Activated CD8-positive, alpha-beta T cell treated with anti-CD3 and anti-CD28 coated beads for 36 hours (primary cell): ENCODE measurements around the gene PRMT7. TPM values are rescaled to one million over a fixed set of nuclear protein-coding genes. Genes with fewer than 3 reads are reported as not detected.

ENCODE experiments used
- ATAC-seq: fragments of 200-7000 bp; cut with Tn5 transposase; one replicate; pipeline ENCODE4 v1.10.0; 2021; ENCODE audit warnings: mild to moderate bottlenecking, moderate library complexity
- CTCF ChIA-PET: fragments of 350-600 bp; sonication (Branson Sonifier 250); formaldehyde crosslinking; loops from one replicate; lab custom pipeline; 2021; ENCODE audit warnings: antibody characterized with exemption; lab: Charles Lee
- POLR2A ChIA-PET: fragments of 350-600 bp; sonication (Branson Sonifier 250); formaldehyde crosslinking; loops from one replicate; lab custom pipeline; 2021; ENCODE audit warnings: antibody characterized with exemption; lab: Charles Lee
- DNase-seq: peaks from one replicate; pipeline ENCODE4 v3.0.0-alpha.2; 2020
- H3K27ac Mint-ChIP-seq: one replicate; pipeline ENCODE4 v1.8.0; 2021; ENCODE audit warnings: mild to moderate bottlenecking, mixed read lengths
- H3K27me3 Mint-ChIP-seq: one replicate; pipeline ENCODE4 v1.8.0; 2021; ENCODE audit warnings: mixed read lengths
- H3K36me3 Mint-ChIP-seq: one replicate; pipeline ENCODE4 v1.8.0; 2021; ENCODE audit warnings: low read depth, mixed read lengths
- H3K4me1 Mint-ChIP-seq: one replicate; pipeline ENCODE4 v1.8.0; 2021; ENCODE audit warnings: low read depth, mixed read lengths
- H3K4me3 Mint-ChIP-seq: one replicate; pipeline ENCODE4 v1.8.0; 2021; ENCODE audit warnings: mild to moderate bottlenecking, moderate library complexity, mixed read lengths
- H3K9me3 Mint-ChIP-seq: one replicate; pipeline ENCODE4 v1.8.0; 2021; ENCODE audit warnings: mixed read lengths
- CTCF ChIP-seq: fragments of 200-600 bp; IDR thresholded peaks from one replicate; pipeline ENCODE4 v1.8.0; 2022; ENCODE audit warnings: antibody characterized with exemption, mild to moderate bottlenecking
- intact Hi-C: fragments of 100-400 bp; cut with micrococcal nuclease; formaldehyde crosslinking; loops from one replicate; pipeline ENCODE4 v1.10.0; 2022
- total RNA-seq, 2 experiments: library from RNA; stranded (reverse); gene quantifications; one replicate each; pipeline ENCODE4 v1.2.3, GENCODE V29; 2021

Gene PRMT7
- total RNA-seq, 2 experiments from 2014 or later = 67.4 to 78.4 TPM

DNA sequence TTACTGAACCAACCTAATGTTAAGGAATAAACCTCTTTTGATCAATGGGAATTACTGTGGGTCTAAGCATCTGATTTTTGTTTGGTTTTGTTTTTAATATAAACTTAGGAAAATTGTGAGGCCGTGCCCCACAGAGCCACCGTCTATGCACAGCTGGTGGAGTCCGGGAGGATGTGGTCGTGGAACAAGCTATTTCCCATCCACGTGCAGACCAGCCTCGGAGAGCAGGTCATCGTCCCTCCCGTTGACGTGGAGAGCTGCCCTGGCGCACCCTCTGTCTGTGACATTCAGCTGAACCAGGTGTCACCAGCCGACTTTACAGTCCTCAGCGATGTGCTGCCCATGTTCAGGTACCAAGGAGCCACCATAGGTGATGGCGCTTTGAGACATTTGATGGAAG lies 28.4 kb downstream of the PRMT7 start:
- ChIA-PET CTCF (interaction anchor here (1.0 to 11.4 kb wide), 3 partner anchors 11 to 77 kb away, joined by 3 to 102 read pairs (median 23); partner anchors contain the start of gene SLC7A6), POLR2A (interaction anchor here (0.8 kb wide), 1 partner anchor 12 kb away, joined by 4 read pairs; no protein-coding TSS in a partner anchor)
- H3K4me1 Mint-ChIP-seq = no peaks in the 10 kb centered on the region
- peaks cover 57% of the 10 kb centered on the region for H3K36me3 Mint-ChIP-seq
- no peak overlapping the region for H3K27ac Mint-ChIP-seq
- H3K9me3 Mint-ChIP-seq = no peaks in the 10 kb centered on the region
- DNase-seq (no peak), ATAC-seq (no peak)
- intact Hi-C loops = no loop called here
- H3K27me3 Mint-ChIP-seq = no peaks in the 10 kb centered on the region
- TF ChIP-seq CTCF = no peak
- no peak overlapping the region for H3K4me3 Mint-ChIP-seq

DNA sequence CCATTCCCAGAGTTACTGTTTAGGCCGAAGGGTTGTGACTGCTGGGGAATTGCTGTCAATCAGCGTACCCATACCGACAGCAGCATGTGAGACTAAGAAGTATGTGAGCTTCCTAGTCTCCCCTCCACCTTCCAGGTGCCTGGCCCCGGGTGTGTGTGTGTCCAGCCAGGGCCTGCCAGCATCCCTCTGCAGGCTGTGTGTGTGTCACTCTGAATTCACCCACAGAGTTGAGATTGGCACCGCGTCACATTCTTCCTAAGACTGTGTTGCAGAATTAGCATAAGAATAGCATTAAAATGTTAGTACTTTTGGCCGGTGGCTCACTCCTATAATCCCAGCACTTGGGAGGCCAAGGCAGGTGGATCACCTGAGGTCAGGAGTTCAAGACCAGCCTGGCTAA lies 31.8 kb downstream of the PRMT7 start:
- Mint-ChIP-seq H3K36me3 (peaks cover 61% of the 10 kb centered on the region), H3K27me3 (no peaks in the 10 kb centered on the region), H3K9me3 (no peaks in the 10 kb centered on the region), H3K27ac (no peak overlapping the region), H3K4me1 (peaks cover 15% of the 10 kb centered on the region), H3K4me3 (no peak overlapping the region)
- POLR2A ChIA-PET = no interaction called here
- intact Hi-C loops = no loop called here
- no peak for DNase-seq
- no peak for ATAC-seq
- CTCF ChIA-PET = interaction anchor here (0.9 to 1.5 kb wide), 2 partner anchors 14 to 81 kb away, joined by 4 to 7 read pairs; no protein-coding TSS in a partner anchor
- no peak for TF ChIP-seq CTCF

GRCh38 chr16:68343137-68343536 lies 32.3 kb downstream of the PRMT7 start:
- POLR2A ChIA-PET = no interaction called here
- no peaks in the 10 kb centered on the region for H3K27me3 Mint-ChIP-seq
- no peak for TF ChIP-seq CTCF
- no peak overlapping the region for H3K4me3 Mint-ChIP-seq
- peaks cover 15% of the 10 kb centered on the region for H3K4me1 Mint-ChIP-seq
- no peaks in the 10 kb centered on the region for H3K9me3 Mint-ChIP-seq
- intact Hi-C loops = no loop called here
- H3K36me3 Mint-ChIP-seq = peaks cover 61% of the 10 kb centered on the region
- H3K27ac Mint-ChIP-seq = no peak overlapping the region
- CTCF ChIA-PET = interaction anchor here (1.5 to 1.7 kb wide), 3 partner anchors 13 to 82 kb away, joined by 6 to 7 read pairs (median 6); partner anchors contain the start of gene SLC7A6
- DNase-seq (no peak), ATAC-seq (no peak)

GRCh38 chr16:68344252-68344651 lies 33.4 kb downstream of the PRMT7 start:
- intact Hi-C loops = no loop called here
- CTCF ChIA-PET = interaction anchor here (1.1 to 2.3 kb wide), 6 partner anchors 12 to 166 kb away, joined by 3 to 14 read pairs (median 6); partner anchors contain the start of gene SLC7A6
- POLR2A ChIA-PET = interaction anchor here (0.6 to 1.6 kb wide), 3 partner anchors 13 to 142 kb away, joined by 3 to 5 read pairs (median 3); no protein-coding TSS in a partner anchor
- Mint-ChIP-seq H3K27me3 (no peaks in the 10 kb centered on the region), H3K4me3 (no peak overlapping the region), H3K27ac (no peak overlapping the region), H3K9me3 (no peaks in the 10 kb centered on the region), H3K36me3 (peaks cover 63% of the 10 kb centered on the region), H3K4me1 (peaks cover 15% of the 10 kb centered on the region)
- no peak for TF ChIP-seq CTCF
- ATAC-seq (no peak), DNase-seq (no peak)

DNA sequence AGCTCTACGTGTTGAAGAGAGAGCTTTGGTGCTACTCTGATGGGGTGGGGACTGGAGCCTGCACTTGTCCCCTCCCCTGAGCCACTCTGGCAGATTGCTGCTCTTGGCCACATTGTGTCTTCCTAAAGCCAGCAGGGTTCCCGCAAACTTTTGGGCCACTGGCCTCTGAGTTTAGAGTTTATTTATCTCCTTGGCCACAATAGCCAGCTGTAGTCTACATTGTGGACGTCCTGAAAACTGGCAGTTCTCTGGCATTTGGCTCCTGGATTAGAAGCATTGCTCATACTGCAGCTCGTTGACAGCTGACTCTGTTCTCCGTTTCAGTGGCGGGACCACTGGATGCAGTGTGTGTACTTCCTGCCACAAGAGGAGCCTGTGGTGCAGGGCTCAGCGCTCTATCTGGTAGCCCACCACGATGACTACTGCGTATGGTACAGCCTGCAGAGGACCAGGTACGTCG lies 34.6 kb downstream of the PRMT7 start:
- intact Hi-C loops = no loop called here
- H3K9me3 Mint-ChIP-seq = no peaks in the 10 kb centered on the region
- ChIA-PET CTCF (interaction anchor here (1.0 to 2.3 kb wide), 4 partner anchors 17 to 165 kb away, joined by 3 to 14 read pairs (median 5); no protein-coding TSS in a partner anchor), POLR2A (interaction anchor here (0.9 to 1.6 kb wide), 2 partner anchors 10 to 12 kb away, joined by 3 to 5 read pairs; no protein-coding TSS in a partner anchor)
- H3K36me3 Mint-ChIP-seq = peaks cover 61% of the 10 kb centered on the region
- ATAC-seq (peak; percentile 98), DNase-seq (peak; percentile 81)
- H3K4me1 Mint-ChIP-seq = peaks cover 15% of the 10 kb centered on the region
- no peak for TF ChIP-seq CTCF
- H3K27me3 Mint-ChIP-seq = no peaks in the 10 kb centered on the region
- H3K4me3 Mint-ChIP-seq = no peak overlapping the region
- H3K27ac Mint-ChIP-seq = no peak overlapping the region
